OCI-LY1 (cell line): ENCODE measurements around the gene CADM1.

Experiments used
- H2AFZ ChIP-seq: fragments of 200-600 bp; sonication (generic), shearing (Covaris generic); 2 replicates; pipeline ENCODE4 v1.6.0; 2014; ENCODE audit warnings: antibody characterized with exemption, mild to moderate bottlenecking, low read length
- H3F3A ChIP-seq: fragments of 200-600 bp; sonication (generic), shearing (Covaris generic); 2 replicates; pipeline ENCODE4 v1.6.0; 2014; ENCODE audit warnings: mild to moderate bottlenecking, antibody characterized with exemption, low read length, moderate library complexity; ENCODE audit not compliant: insufficient read depth
- H3K27ac ChIP-seq: fragments of 200-600 bp; sonication (generic); 2 replicates; pipeline ENCODE4 v1.5.1; 2014; ENCODE audit warnings: low read length, mixed run types, mild to moderate bottlenecking, low read depth; ENCODE audit not compliant: poor library complexity, severe bottlenecking
- H3K27me3 ChIP-seq: fragments of 200-600 bp; sonication (generic); 2 replicates; pipeline ENCODE4 v1.6.0; 2014; ENCODE audit warnings: antibody characterized with exemption, mild to moderate bottlenecking, low read length, moderate library complexity; ENCODE audit not compliant: insufficient read depth
- H3K36me3 ChIP-seq: fragments of 200-600 bp; sonication (generic); 2 replicates; pipeline ENCODE4 v1.6.1; 2014; ENCODE audit warnings: mild to moderate bottlenecking, antibody characterized with exemption, low read length, moderate library complexity, mixed read lengths; ENCODE audit not compliant: insufficient read depth
- H3K4me1 ChIP-seq: fragments of 200-600 bp; sonication (generic); 2 replicates; pipeline ENCODE4 v1.5.1; 2014; ENCODE audit warnings: mild to moderate bottlenecking, low read length, moderate library complexity; ENCODE audit not compliant: insufficient read depth, severe bottlenecking
- H3K4me2 ChIP-seq: fragments of 200-600 bp; sonication (generic), shearing (Covaris generic); 2 replicates; pipeline ENCODE4 v1.6.1; 2014; ENCODE audit warnings: low read length
- H3K4me3 ChIP-seq: fragments of 200-600 bp; sonication (generic); 2 replicates; pipeline ENCODE4 v1.5.1; 2014; ENCODE audit warnings: low read length, low read depth, mild to moderate bottlenecking, mixed read lengths; ENCODE audit not compliant: poor library complexity, severe bottlenecking
- H3K79me2 ChIP-seq: fragments of 200-600 bp; shearing (Covaris generic); 2 replicates; pipeline ENCODE4 v1.6.1; 2016; ENCODE audit warnings: mixed run types, low read length, mixed read lengths; ENCODE audit not compliant: insufficient read depth
- H3K9ac ChIP-seq: fragments of 200-600 bp; sonication (generic), shearing (Covaris generic); 2 replicates; pipeline ENCODE4 v1.6.1; 2014; ENCODE audit warnings: mild to moderate bottlenecking, low read length, mixed read lengths
- H3K9me2 ChIP-seq: fragments of 200-600 bp; sonication (generic), shearing (Covaris generic); 2 replicates; pipeline ENCODE4 v1.6.1; 2014; ENCODE audit warnings: low read depth, mild to moderate bottlenecking, low read length, mixed read lengths
- H3K9me3 ChIP-seq: fragments of 200-600 bp; shearing (Covaris generic); 2 replicates; pipeline ENCODE4 v1.6.1; 2014; ENCODE audit warnings: low read length, mixed read lengths
- H4K20me1 ChIP-seq: fragments of 200-600 bp; sonication (generic), shearing (Covaris generic); 2 replicates; pipeline ENCODE4 v1.6.0; 2016; ENCODE audit warnings: mild to moderate bottlenecking, low read length; ENCODE audit not compliant: insufficient read depth
- EZH2 ChIP-seq: fragments of 200-600 bp; sonication (generic), shearing (Covaris generic); IDR thresholded peaks from 2 replicates; pipeline ENCODE4 v1.8.0; 2017; ENCODE audit warnings: borderline replicate concordance, mixed run types, mild to moderate bottlenecking, antibody characterized with exemption, low read length, moderate library complexity, mixed read lengths
- TF ChIP-seq, protein P1 (sequence below): fragments of 200-600 bp; sonication (generic), shearing (Covaris generic); IDR thresholded peaks from 2 replicates; pipeline ENCODE4 v1.5.1; 2017; ENCODE audit warnings: mild to moderate bottlenecking, antibody characterized with exemption, low read length, moderate library complexity, mixed read lengths

CADM1 gene

GRCh38 chr11:115363426-115363825 lies 140.8 kb downstream of the CADM1 start:
- H3K36me3 ChIP-seq = no peaks in the 10 kb centered on the region

DNA sequence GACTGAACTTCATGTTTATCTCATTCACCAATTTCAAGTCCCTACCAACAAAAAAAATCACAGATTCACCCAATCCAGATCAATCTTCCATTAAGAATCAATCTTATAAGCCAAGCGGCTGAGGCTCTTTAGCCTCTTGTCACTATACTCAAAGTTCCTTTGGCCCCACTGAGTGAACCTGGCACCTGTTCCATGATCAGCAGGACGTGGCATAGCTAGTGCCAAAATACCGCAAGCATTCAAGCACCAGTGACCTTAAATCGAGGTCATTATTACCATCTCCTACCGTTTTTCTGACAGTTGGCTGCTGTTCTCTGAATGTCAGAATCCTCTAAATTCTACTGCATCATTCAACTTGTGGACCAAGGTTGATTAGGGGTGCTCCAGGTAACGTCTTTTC lies 141.2 kb downstream of the CADM1 start:
- Histone ChIP-seq H3K4me2 (no peak overlapping the region), H3K79me2 (no peaks in the 10 kb centered on the region), H3K27ac (no peak overlapping the region), H3K9me3 (no peaks in the 10 kb centered on the region), H4K20me1 (no peaks in the 10 kb centered on the region), H2AFZ (no peak overlapping the region), H3F3A (no peaks in the 10 kb centered on the region), H3K27me3 (no peaks in the 10 kb centered on the region), H3K4me3 (no peak overlapping the region), H3K9ac (no peak overlapping the region), H3K9me2 (no peaks in the 10 kb centered on the region), H3K4me1 (no peaks in the 10 kb centered on the region), H3K36me3 (no peaks in the 10 kb centered on the region)
- no peak for TF ChIP-seq EZH2
- TF ChIP-seq, protein P1, sequence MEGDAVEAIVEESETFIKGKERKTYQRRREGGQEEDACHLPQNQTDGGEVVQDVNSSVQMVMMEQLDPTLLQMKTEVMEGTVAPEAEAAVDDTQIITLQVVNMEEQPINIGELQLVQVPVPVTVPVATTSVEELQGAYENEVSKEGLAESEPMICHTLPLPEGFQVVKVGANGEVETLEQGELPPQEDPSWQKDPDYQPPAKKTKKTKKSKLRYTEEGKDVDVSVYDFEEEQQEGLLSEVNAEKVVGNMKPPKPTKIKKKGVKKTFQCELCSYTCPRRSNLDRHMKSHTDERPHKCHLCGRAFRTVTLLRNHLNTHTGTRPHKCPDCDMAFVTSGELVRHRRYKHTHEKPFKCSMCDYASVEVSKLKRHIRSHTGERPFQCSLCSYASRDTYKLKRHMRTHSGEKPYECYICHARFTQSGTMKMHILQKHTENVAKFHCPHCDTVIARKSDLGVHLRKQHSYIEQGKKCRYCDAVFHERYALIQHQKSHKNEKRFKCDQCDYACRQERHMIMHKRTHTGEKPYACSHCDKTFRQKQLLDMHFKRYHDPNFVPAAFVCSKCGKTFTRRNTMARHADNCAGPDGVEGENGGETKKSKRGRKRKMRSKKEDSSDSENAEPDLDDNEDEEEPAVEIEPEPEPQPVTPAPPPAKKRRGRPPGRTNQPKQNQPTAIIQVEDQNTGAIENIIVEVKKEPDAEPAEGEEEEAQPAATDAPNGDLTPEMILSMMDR = no peak

More at GRCh38 chr11:115363426-115363825, 140.8 kb downstream of the CADM1 start:
- no peak overlapping the region for H3K9ac ChIP-seq
- H3K79me2 ChIP-seq = no peaks in the 10 kb centered on the region
- no peak overlapping the region for H3K4me2 ChIP-seq
- H2AFZ ChIP-seq = no peak overlapping the region
- H3K27me3 ChIP-seq = no peaks in the 10 kb centered on the region
- no peaks in the 10 kb centered on the region for H3K4me1 ChIP-seq
- no peaks in the 10 kb centered on the region for H3F3A ChIP-seq
- no peak overlapping the region for H3K4me3 ChIP-seq
- H3K9me2 ChIP-seq = no peaks in the 10 kb centered on the region
- TF ChIP-seq, protein P1 = no peak
- TF ChIP-seq EZH2 = no peak
- no peak overlapping the region for H3K27ac ChIP-seq
- H3K9me3 ChIP-seq = no peaks in the 10 kb centered on the region
- no peaks in the 10 kb centered on the region for H4K20me1 ChIP-seq

DNA sequence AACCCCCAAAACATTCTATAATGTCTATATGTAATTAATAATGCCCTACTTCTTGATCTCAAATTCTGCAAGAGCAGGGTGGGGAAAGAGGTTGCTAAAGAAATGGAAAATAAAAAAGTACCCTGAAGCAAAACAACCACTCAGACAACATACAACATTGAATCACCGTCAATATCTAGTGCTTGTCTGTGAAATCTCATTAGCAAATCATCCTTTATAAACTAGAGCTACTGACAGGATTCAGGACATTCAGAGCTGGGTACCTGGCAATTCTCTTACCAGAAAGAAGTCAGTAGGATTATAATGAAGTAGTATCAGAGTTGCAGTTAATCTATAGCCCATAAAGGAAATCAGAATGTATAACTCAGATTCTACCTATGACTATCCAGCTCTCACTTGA lies 143.2 kb downstream of the CADM1 start:
- no peak overlapping the region for H3K9ac ChIP-seq
- H3K27me3 ChIP-seq = no peaks in the 10 kb centered on the region
- no peak overlapping the region for H2AFZ ChIP-seq
- no peaks in the 10 kb centered on the region for H3F3A ChIP-seq
- no peaks in the 10 kb centered on the region for H3K36me3 ChIP-seq
- H3K9me3 ChIP-seq = no peaks in the 10 kb centered on the region
- no peaks in the 10 kb centered on the region for H3K9me2 ChIP-seq
- no peak overlapping the region for H3K27ac ChIP-seq
- H3K4me3 ChIP-seq = no peak overlapping the region
- H3K79me2 ChIP-seq = no peaks in the 10 kb centered on the region
- TF ChIP-seq, protein P1 = no peak
- no peak for TF ChIP-seq EZH2
- no peak overlapping the region for H3K4me2 ChIP-seq
- H4K20me1 ChIP-seq = no peaks in the 10 kb centered on the region
- H3K4me1 ChIP-seq = no peaks in the 10 kb centered on the region
